Body of pancreas (tissue), 4 donors: ENCODE data around the gene TRPM3. TPM values are rescaled to one million over a fixed set of nuclear protein-coding genes. Genes with fewer than 3 reads are reported as not detected.

Experiments
- ATAC-seq: fragments of 150-250 bp; one replicate; pipeline ENCODE4 v1.9.1; 2016
- DNase-seq, 4 donors: peaks; one replicate each; pipeline ENCODE4 v3.0.0-alpha.2; 2019
- H3K27ac ChIP-seq, 4 donors: fragments of 200-600 bp; sonication (generic); 1 replicate in 3 of 4; 2 replicates in 1 of 4; pipeline versions ENCODE4 v1.5.1 to v1.6.1; 2016 to 2019; ENCODE audit warnings: mild to moderate bottlenecking in 1 of 4, mixed read lengths in 1 of 4, moderate library complexity in 1 of 4
- H3K27me3 ChIP-seq, 2 donors: fragments of 200-600 bp; sonication (generic); one replicate each; pipeline ENCODE4 v1.6.0; 2016; ENCODE audit warnings: mild to moderate bottlenecking in 1 of 2
- H3K36me3 ChIP-seq, 2 donors: fragments of 200-600 bp; sonication (generic); replicated peaks in 1 of 2; 2 replicates each; pipeline ENCODE4 v1.5.1; 2016; ENCODE audit warnings: low read depth in 2 of 2; ENCODE audit not compliant: insufficient read depth in 1 of 2
- H3K4me1 ChIP-seq: fragments of 200-600 bp; sonication (generic); one replicate; pipeline ENCODE4 v1.6.0; 2016
- H3K4me3 ChIP-seq, 2 donors: fragments of 200-600 bp; sonication (generic); 1 replicate in 1 of 2; 2 replicates in 1 of 2; pipeline ENCODE4 v1.5.1; 2016 to 2019
- H3K9me3 ChIP-seq, 3 donors: fragments of 200-600 bp; sonication (generic); 1 replicate in 2 of 3; 2 replicates in 1 of 3; pipeline ENCODE4 v1.5.1; 2016
- CTCF ChIP-seq, 7 experiments: fragments of 450-650 bp in 4 of 7; fragments of 200-600 bp in 3 of 7; sonication (generic) in 3 of 7; IDR thresholded peaks; one replicate each; pipeline ENCODE4 v1.5.1; 2016 to 2019; ENCODE audit warnings: antibody characterized with exemption in 7 of 7
- POLR2A ChIP-seq, 3 donors: fragments of 450-650 bp; IDR thresholded peaks; one replicate each; pipeline ENCODE4 v1.6.1; 2016; ENCODE audit warnings: antibody characterized with exemption in 3 of 3, mild to moderate bottlenecking in 2 of 3
- WGBS, 2 donors: methylation state at CpG; one replicate each; pipeline ENCODE4 v1.1.5; 2017; 5-methylcytosine and 5-hydroxymethylcytosine counted together
- intact Hi-C: fragments of 100-400 bp; cut with DNase I; formaldehyde crosslinking; loops from one replicate; pipeline ENCODE4 v1.15.1; 2023
- total RNA-seq, 2 donors: library from RNA; depleted of rRNA; stranded (reverse); fragments of >200 nt; gene quantifications; one replicate each; pipeline ENCODE4 v1.1.0, GENCODE V29; 2016

TRPM3 gene
- total RNA-seq, 2 donors from 2014 or later: 0.78 to 1.3 TPM

- intact Hi-C loops: loop anchor here (10.0 kb wide), 1 partner anchor 350 kb away; no protein-coding TSS in a partner anchor
- no peaks in the 10 kb centered on the region for H3K27me3 ChIP-seq
- DNase-seq (no peak), ATAC-seq (no peak)
- no peaks in the 10 kb centered on the region for H3K36me3 ChIP-seq
- H3K27ac ChIP-seq: no peak overlapping the region
- H3K4me1 ChIP-seq: no peaks in the 10 kb centered on the region
- TF ChIP-seq POLR2A (IDR thresholded peaks at IDR 0.05) (no peak), CTCF (IDR thresholded peaks at IDR 0.05) (no peak)
- no peaks in the 10 kb centered on the region for H3K9me3 ChIP-seq
- 68 to 73% methylated on average over 2 of the region's 2 CpGs for WGBS, 2 donors
- no peak overlapping the region for H3K4me3 ChIP-seq
Measured at GRCh38 chr9:70994582-70994981, 126.8 kb downstream of the TRPM3 start.

- no peak overlapping the region for H3K27ac ChIP-seq
- 81 to 86% methylated on average over 1 of the region's 1 CpG for WGBS, 2 donors
- no peaks in the 10 kb centered on the region for H3K4me1 ChIP-seq
- DNase-seq (no peak), ATAC-seq (no peak)
- intact Hi-C loops: no loop called here
- H3K9me3 ChIP-seq: no peaks in the 10 kb centered on the region
- no peaks in the 10 kb centered on the region for H3K36me3 ChIP-seq
- no peak overlapping the region for H3K4me3 ChIP-seq
- TF ChIP-seq POLR2A (IDR thresholded peaks at IDR 0.05): no peak
- no peak for TF ChIP-seq CTCF (IDR thresholded peaks at IDR 0.05)
- H3K27me3 ChIP-seq: no peaks in the 10 kb centered on the region
Measured at GRCh38 chr9:70988551-70988950, 132.9 kb downstream of the TRPM3 start.

GRCh38 chr9:70987986-70988385 is 133.4 kb downstream of the TRPM3 start:
- Histone ChIP-seq H3K36me3 (no peaks in the 10 kb centered on the region), H3K4me3 (no peak overlapping the region), H3K27ac (no peak overlapping the region), H3K9me3 (no peaks in the 10 kb centered on the region), H3K4me1 (no peaks in the 10 kb centered on the region), H3K27me3 (no peaks in the 10 kb centered on the region)
- DNase-seq (no peak), ATAC-seq (no peak)
- 56 to 62% methylated on average over 1 of the region's 1 CpG for WGBS, 2 donors
- TF ChIP-seq POLR2A (IDR thresholded peaks at IDR 0.05) (no peak), CTCF (IDR thresholded peaks at IDR 0.05) (no peak)
- intact Hi-C loops: no loop called here

GRCh38 chr9:70986984-70987383 is 134.4 kb downstream of the TRPM3 start:
- Histone ChIP-seq H3K4me1 (no peaks in the 10 kb centered on the region), H3K27ac (no peak overlapping the region), H3K9me3 (no peaks in the 10 kb centered on the region), H3K36me3 (no peaks in the 10 kb centered on the region), H3K27me3 (no peaks in the 10 kb centered on the region), H3K4me3 (no peak overlapping the region)
- no peak for ATAC-seq
- WGBS, 2 donors: 80 to 88% methylated on average over 2 of the region's 2 CpGs
- TF ChIP-seq CTCF (IDR thresholded peaks at IDR 0.05) (no peak), POLR2A (IDR thresholded peaks at IDR 0.05) (no peak)
- intact Hi-C loops: no loop called here
- DNase-seq: no peak

GRCh38 chr9:70983723-70984295 is 137.6 kb downstream of the TRPM3 start:
- TF ChIP-seq POLR2A (IDR thresholded peaks at IDR 0.05) (no peak), CTCF (IDR thresholded peaks at IDR 0.05) (no peak)
- intact Hi-C loops: no loop called here
- Histone ChIP-seq H3K4me3 (no peak overlapping the region), H3K36me3 (no peaks in the 10 kb centered on the region), H3K9me3 (no peaks in the 10 kb centered on the region), H3K27ac (no peak overlapping the region), H3K27me3 (no peaks in the 10 kb centered on the region), H3K4me1 (no peaks in the 10 kb centered on the region)
- ATAC-seq: no peak
- DNase-seq: no peak
- WGBS, 2 donors: 58 to 70% methylated on average over 1 of the region's 1 CpG
